GM12878 (cell line): ENCODE data around the gene DHX16. TPM values are rescaled to one million over a fixed set of nuclear protein-coding genes. Genes with fewer than 3 reads are reported as not detected.
A peak's percentile ranks its signal among the peaks of the same experiment; 100 is the strongest.

Experiments used
- ATAC-seq: fragments of 200-7000 bp; cut with Tn5 transposase; 3 replicates; pipeline ENCODE4 v1.9.1; 2020; ENCODE audit warnings: mild to moderate bottlenecking, moderate library complexity
- BruUV-seq: library from RNA; stranded (reverse); fragments of 400-500 nt; replicated peaks from 2 replicates; lab custom pipeline; 2021; lab: Mats Ljungman, UMichigan
- CTCF ChIA-PET: fragments of 300-600 bp; sonication (Branson Sonifier 250); formaldehyde crosslinking; extraction: SDS; loops from one replicate; lab custom pipeline; 2021; ENCODE audit warnings: inconsistent platforms; lab: Yijun Ruan, JAX
- POLR2A ChIA-PET: fragments of 350-600 bp; formaldehyde crosslinking; extraction: SDS; loops from one replicate; lab custom pipeline; 2021; ENCODE audit warnings: inconsistent platforms; lab: Charles Lee
- RAD21 ChIA-PET: fragments of 300-600 bp; sonication (Branson Sonifier 250); formaldehyde crosslinking; loops from one replicate; lab custom pipeline; 2023; ENCODE audit warnings: antibody characterized with exemption; ENCODE audit not compliant: unreplicated experiment; lab: Charles Lee
- SMC1A ChIA-PET: fragments of 300-600 bp; sonication (Branson Sonifier 250); formaldehyde crosslinking; loops from one replicate; lab custom pipeline; 2023; ENCODE audit not compliant: unreplicated experiment, uncharacterized antibody; lab: Charles Lee
- DNase-seq: peaks from one replicate; pipeline ENCODE4 v3.0.0-alpha.2; 2011; ENCODE audit warnings: low read depth, low spot score
- FAIRE-seq: peaks from 3 replicates; lab custom pipeline; 2011; peaks lifted over from hg19 to GRCh38; lab: Jason Lieb, UNC
- H2AFZ ChIP-seq: 2 replicates; pipeline ENCODE4 v1.6.0; 2011; ENCODE audit warnings: low read depth, low read length, control low read depth; ENCODE audit not compliant: control insufficient read depth
- H3K27ac ChIP-seq: 2 replicates; pipeline ENCODE4 v1.5.1; 2011; ENCODE audit warnings: control low read depth; ENCODE audit not compliant: control insufficient read depth, insufficient read depth
- H3K27me3 ChIP-seq, 2 experiments: replicated peaks in 1 of 2; 2 replicates each; pipeline versions ENCODE4 v1.6.0 to v1.6.1; 2011; ENCODE audit warnings: low read length in 1 of 2; ENCODE audit not compliant: control insufficient read depth in 2 of 2, insufficient read depth in 2 of 2
- H3K36me3 ChIP-seq, 2 experiments: 2 replicates each; pipeline ENCODE4 v1.5.1; 2011; ENCODE audit warnings: low read length in 1 of 2; ENCODE audit not compliant: control insufficient read depth in 2 of 2, insufficient read depth in 2 of 2
- H3K4me1 ChIP-seq: 2 replicates; pipeline ENCODE4 v1.6.1; 2011; ENCODE audit warnings: mild to moderate bottlenecking, low read length, moderate library complexity, mixed read lengths; ENCODE audit not compliant: control insufficient read depth, insufficient read depth
- H3K4me2 ChIP-seq: 2 replicates; pipeline ENCODE4 v1.6.0; 2011; ENCODE audit warnings: control low read depth; ENCODE audit not compliant: control insufficient read depth, insufficient read depth
- H3K4me3 ChIP-seq: fragments of 200-600 bp; sonication (generic); 2 replicates; pipeline ENCODE4 v1.5.1; 2016
- H3K79me2 ChIP-seq: 2 replicates; pipeline ENCODE4 v1.6.0; 2011; ENCODE audit warnings: low read length; ENCODE audit not compliant: control insufficient read depth, insufficient read depth
- H3K9ac ChIP-seq: 2 replicates; pipeline ENCODE4 v1.8.0; 2011; ENCODE audit warnings: low read length, control low read depth, mixed read lengths; ENCODE audit not compliant: control insufficient read depth, insufficient read depth
- H3K9me3 ChIP-seq: replicated peaks from 3 replicates; pipeline ENCODE4 v1.5.1; 2011; ENCODE audit warnings: mild to moderate bottlenecking, low read length; ENCODE audit not compliant: control insufficient read depth, insufficient read depth
- H4K20me1 ChIP-seq: 2 replicates; pipeline ENCODE4 v1.6.0; 2011; ENCODE audit not compliant: control insufficient read depth, insufficient read depth
- ATF3 ChIP-seq: IDR thresholded peaks from 2 replicates; pipeline ENCODE4 v1.6.1; 2011; ENCODE audit warnings: low read depth, mild to moderate bottlenecking, low read length, moderate library complexity, borderline replicate concordance; ENCODE audit errors: extremely low read depth
- CBX3 ChIP-seq: fragments of 200-600 bp; sonication (generic); IDR thresholded peaks from 2 replicates; pipeline ENCODE4 v1.6.1; 2016; ENCODE audit warnings: low read depth, borderline replicate concordance
- EP300 ChIP-seq, 2 experiments: fragments of 150-350 bp in 1 of 2; IDR thresholded peaks; 2 replicates each; pipeline ENCODE4 v1.6.1; 2011 to 2012; ENCODE audit warnings: low read depth in 2 of 2, low read length in 2 of 2, borderline replicate concordance in 1 of 2, improper control_type of control experiment in 1 of 2, inconsistent platforms in 1 of 2; ENCODE audit not compliant: control insufficient read depth in 1 of 2
- ETV6 ChIP-seq, 2 experiments: fragments of 450-650 bp in 1 of 2; IDR thresholded peaks in 1 of 2; conservative IDR thresholded peaks in 1 of 2; 2 replicates each; pipeline ENCODE4 v1.6.1; 2014; ENCODE audit warnings: antibody characterized with exemption in 1 of 2, borderline replicate concordance in 1 of 2, low read depth in 1 of 2, mild to moderate bottlenecking in 1 of 2, moderate library complexity in 1 of 2
- HCFC1 ChIP-seq: fragments of 150-350 bp; IDR thresholded peaks from 2 replicates; pipeline ENCODE4 v1.6.1; 2014; ENCODE audit warnings: low read length
- HSF1 ChIP-seq: fragments of 150-350 bp; IDR thresholded peaks from 2 replicates; pipeline ENCODE4 v1.6.1; 2014; ENCODE audit warnings: mild to moderate bottlenecking, low read depth, low read length
- JUND ChIP-seq: IDR thresholded peaks from 2 replicates; pipeline ENCODE4 v1.6.1; 2012; ENCODE audit warnings: low read depth, mild to moderate bottlenecking, low read length, improper control_type of control experiment, moderate library complexity
- MEF2A ChIP-seq: IDR thresholded peaks from 2 replicates; pipeline ENCODE4 v1.6.1; 2011; ENCODE audit warnings: low read depth, mild to moderate bottlenecking, low read length, moderate library complexity; ENCODE audit not compliant: insufficient read depth
- MEF2B ChIP-seq: fragments of 450-650 bp; IDR thresholded peaks from 2 replicates; pipeline ENCODE4 v1.6.1; 2018; ENCODE audit warnings: mild to moderate bottlenecking, moderate library complexity; ENCODE audit not compliant: partially characterized antibody, poor library complexity, severe bottlenecking
- MLLT1 ChIP-seq: fragments of 450-650 bp; IDR thresholded peaks from 2 replicates; pipeline ENCODE4 v1.6.1; 2016; ENCODE audit warnings: mild to moderate bottlenecking
- POLR2AphosphoS2 ChIP-seq: IDR thresholded peaks from 2 replicates; pipeline ENCODE4 v1.6.1; 2011; ENCODE audit warnings: low read depth, mild to moderate bottlenecking, low read length, improper control_type of control experiment, moderate library complexity
- POU2F2 ChIP-seq: IDR thresholded peaks from 3 replicates; pipeline ENCODE4 v1.6.1; 2011; ENCODE audit warnings: low read depth, mild to moderate bottlenecking, low read length, borderline replicate concordance
- SIX5 ChIP-seq: IDR thresholded peaks from 2 replicates; pipeline ENCODE4 v1.6.1; 2011; ENCODE audit warnings: mild to moderate bottlenecking, low read depth, low read length, moderate library complexity; ENCODE audit not compliant: severe bottlenecking
- SMARCA5 ChIP-seq: fragments of 450-650 bp; IDR thresholded peaks from 2 replicates; pipeline ENCODE4 v1.6.1; 2017; ENCODE audit warnings: mild to moderate bottlenecking
- SREBF1 ChIP-seq: IDR thresholded peaks from 2 replicates; pipeline ENCODE4 v1.6.1; 2012; ENCODE audit warnings: mild to moderate bottlenecking, low read length
- SRF ChIP-seq, 2 experiments: IDR thresholded peaks; 2 replicates each; pipeline ENCODE4 v1.6.1; 2011; ENCODE audit warnings: low read depth in 2 of 2, low read length in 2 of 2, mild to moderate bottlenecking in 1 of 2, moderate library complexity in 1 of 2
- TARDBP ChIP-seq: IDR thresholded peaks from 2 replicates; pipeline ENCODE4 v1.6.1; 2016; ENCODE audit warnings: borderline replicate concordance
- WGBS: methylation state at CpG from one replicate; pipeline ENCODE4 v1.1.6; 2016; ENCODE audit warnings: low lambda C conversion rate; ENCODE audit not compliant: insufficient replicate concordance, insufficient coverage; ENCODE audit errors: missing lambda C conversion rate; 5-methylcytosine and 5-hydroxymethylcytosine counted together
- in situ Hi-C: fragments of 300-500 bp; cut with MboI; formaldehyde crosslinking; loops from 9 replicates; pipeline ENCODE4 v1.14.3; 2018; ENCODE audit warnings: mixed read lengths
- intact Hi-C: fragments of 100-400 bp; cut with micrococcal nuclease; formaldehyde crosslinking; loops from one replicate; pipeline ENCODE4 v1.14.2; 2022; ENCODE audit not compliant: unreplicated experiment
- polyA plus RNA-seq, 11 experiments: library from polyadenylated mRNA; depleted of rRNA in 4 of 11; unstranded in 6 of 11; stranded (reverse) in 5 of 11; fragments of >200 nt; fragmentation: Nextera tagmentation in 4 of 11; fragmentation: Illumina TruSeq in 1 of 11; extraction: Ambion mirVana in 4 of 11; extraction: Trizol in 1 of 11; gene quantifications; 1 replicate in 1 of 11; 2 replicates in 10 of 11; pipeline versions ENCODE4 v1.2.1 to v1.2.3, GENCODE V29; 2011 to 2016; ENCODE audit warnings: inconsistent platforms in 2 of 11, missing spikeins in 2 of 11, low read depth in 1 of 11
- total RNA-seq, 4 experiments: library from RNA; depleted of rRNA in 3 of 4; stranded (reverse); fragments of >200 nt in 3 of 4; fragmentation: Illumina TruSeq in 1 of 4; extraction: Trizol in 1 of 4; gene quantifications; 2 replicates each; pipeline versions ENCODE4 v1.2.1 to v1.2.3, GENCODE V29; 2013 to 2021

DHX16 gene
- total and polyA plus RNA-seq, 10 of the 15 experiments (the other 5 are each of a cell fraction or from before 2014, with no cell fraction given): 10.1 to 41.4 (median 38.3) TPM

GRCh38 chr6:30682143-30683117 is 9.6 kb upstream of the DHX16 start:
- BruUV-seq: no TSS peak
- ChIA-PET POLR2A (interaction anchor here (0.6 to 9.5 kb wide), 8 partner anchors 7 to 195 kb away, joined by 3 to 200 read pairs (median 6); partner anchors contain the start of genes DHX16, MDC1, NRM and TUBB), SMC1A (interaction anchor here (1.3 to 11.3 kb wide), 3 partner anchors 32 to 231 kb away, joined by 3 to 265 read pairs (median 4); partner anchors contain the start of genes MDC1, TUBB and VARS2), RAD21 (interaction anchor here (0.8 to 14.2 kb wide), 8 partner anchors 8 to 197 kb away, joined by 3 to 232 read pairs (median 4); partner anchors contain the start of genes MDC1, NRM and TUBB), CTCF (interaction anchor here (0.7 to 9.5 kb wide), 3 partner anchors 43 to 150 kb away, joined by 3 to 487 read pairs (median 3); partner anchors contain the start of genes MDC1 and TUBB)
- ATAC-seq (peak; percentile 45), DNase-seq (peak; percentile 70), FAIRE-seq (peak; percentile 23)
- peak overlapping the region; percentile 100 for H3K4me3 ChIP-seq
- peaks cover 8% of the 10 kb centered on the region for H3K4me1 ChIP-seq
- no peaks in the 10 kb centered on the region for H3K9me3 ChIP-seq
- WGBS: 3% methylated on average over 11 of the region's 11 CpGs
- H3K4me2 ChIP-seq: peak overlapping the region; percentile 89
- H3K79me2 ChIP-seq: peaks cover 90% of the 10 kb centered on the region
- H3K36me3 ChIP-seq: peaks cover 2 to 12% of the 10 kb centered on the region in 2 experiments; a peak in 3 of 4 replicates
- peak overlapping the region; percentile 75 for H3K9ac ChIP-seq
- intact Hi-C loops (loop anchor here (1.0 to 5.0 kb wide), 3 partner anchors 35 to 195 kb away; partner anchors contain the start of gene MDC1), in situ Hi-C loops (loop anchor here (5.0 kb wide), 2 partner anchors 35 to 140 kb away; partner anchors contain the start of gene MDC1)
- H4K20me1 ChIP-seq: peaks cover 5% of the 10 kb centered on the region; the same call in 1 of the 2 replicates
- no peaks in the 10 kb centered on the region for H3K27me3 ChIP-seq
- H3K27ac ChIP-seq: peak overlapping the region; percentile 94
- H2AFZ ChIP-seq: peak overlapping the region; percentile 49
- TF ChIP-seq ETV6 (conservative IDR thresholded peaks at IDR 0.05 in 1 of 2, IDR thresholded peaks at IDR 0.05 in 1 of 2; ENCODE audit: borderline replicate concordance in 1 of 2, low read depth in 1 of 2): peak; percentile 74 to 98; a peak in 3 of 4 replicates
- peak; percentile 82; the same call in 1 of the 2 replicates for TF ChIP-seq SMARCA5
- peak; percentile 45 for TF ChIP-seq MEF2B
- TF ChIP-seq TARDBP: no peak; the same call in 1 of the 2 replicates
- 0 out of 2 replicates have a peak, but pooled peaks have one; percentile 16 for TF ChIP-seq MEF2A
- TF ChIP-seq CBX3: no peak
- peak; percentile 67 to 74 for TF ChIP-seq SRF (IDR thresholded peaks at IDR 0.05; ENCODE audit: low read depth in 2 of 2, low read length in 2 of 2)
- 0 out of 2 replicates have a peak, but pooled peaks have one; percentile 18 for TF ChIP-seq HCFC1
- no peak for TF ChIP-seq ATF3
- no peak for TF ChIP-seq HSF1
- TF ChIP-seq MLLT1: peak; percentile 87
- no peak for TF ChIP-seq JUND
- TF ChIP-seq SIX5: no peak
- peak; percentile 3 to 57; a peak in 2 of 4 replicates for TF ChIP-seq EP300 (IDR thresholded peaks at IDR 0.05; ENCODE audit: borderline replicate concordance in 1 of 2, control insufficient read depth in 1 of 2, low read depth in 2 of 2, low read length in 2 of 2)
- no peak for TF ChIP-seq SREBF1
- TF ChIP-seq POLR2AphosphoS2: peak; percentile 69; the same call in 1 of the 2 replicates
- peak; percentile 29; the same call in 1 of the 3 replicates for TF ChIP-seq POU2F2
